Measurements from ENCODE around the gene FYN. TPM values are rescaled to one million over a fixed set of nuclear protein-coding genes. Genes with fewer than 3 reads are reported as not detected.
"Not testable (repeated sequence)": the region's sequence is repeated elsewhere in the genome, so short reads cannot be mapped to it uniquely, and the experiment has no call there.

The FYN gene
- polyA plus RNA-seq, 2 of the 4 experiments (the other 2 are of a cell fraction): 3.5 to 3.7 TPM

DNA sequence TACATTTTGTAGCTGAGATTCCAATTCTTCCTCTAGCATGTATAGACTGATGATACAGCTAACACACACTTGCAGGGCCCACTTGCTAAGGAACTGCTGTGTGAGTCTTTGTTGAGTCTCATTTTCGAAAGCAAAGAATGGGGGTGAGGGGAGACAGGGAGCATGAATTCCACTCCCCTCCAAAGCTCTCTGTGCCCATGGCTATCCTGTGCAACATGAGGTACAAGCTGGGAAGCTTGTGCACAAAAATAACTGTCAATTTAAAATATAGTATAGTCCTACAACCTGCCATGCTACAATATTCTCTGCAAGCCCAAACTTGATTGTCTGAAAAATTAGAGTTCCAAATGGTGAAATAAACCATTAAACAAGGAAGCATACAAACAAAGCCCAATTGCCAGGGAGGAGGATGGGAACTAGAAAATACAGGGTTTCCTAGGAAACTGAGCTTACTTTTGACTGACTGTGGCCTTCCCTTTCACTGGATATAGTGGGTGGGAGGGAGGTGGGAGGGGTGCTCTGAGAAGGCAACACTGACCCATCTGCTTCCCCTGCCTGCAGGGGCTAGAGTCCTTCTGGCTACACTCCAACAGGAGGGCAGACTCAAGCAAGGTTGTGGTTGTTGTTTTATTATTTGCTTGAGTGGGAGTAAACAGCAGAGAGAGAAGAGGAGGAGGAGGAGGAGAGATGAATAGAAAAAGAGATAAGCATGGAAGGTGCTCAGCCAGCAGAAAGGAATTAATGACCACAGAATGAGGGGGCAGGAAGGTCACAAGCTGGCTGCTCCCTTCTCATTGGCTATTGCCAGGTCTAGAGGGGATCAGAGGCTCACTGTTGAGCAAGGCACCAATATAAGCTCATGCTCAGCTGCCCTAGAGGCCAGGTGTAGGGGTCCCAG, 84.6 kb downstream of the FYN start (continued):
- TF ChIP-seq REST (IDR thresholded peaks at IDR 0.05): no peak
- no peak for TF ChIP-seq KDM1A (IDR thresholded peaks at IDR 0.05; ENCODE audit: low read depth)
- no peak for TF ChIP-seq RNF2 (IDR thresholded peaks at IDR 0.05; ENCODE audit: borderline replicate concordance, low read depth)
- TF ChIP-seq ZC3H11A (IDR thresholded peaks at IDR 0.05): no peak
- TF ChIP-seq ATOH8 (CRISPR knock-in tag; IDR thresholded peaks at IDR 0.05; ENCODE audit: low read depth): no peak
- no peak for TF ChIP-seq TP53 (CRISPR knock-in tag; IDR thresholded peaks at IDR 0.05)
- TF ChIP-seq HES2 (IDR thresholded peaks at IDR 0.05): no peak
- no peak for TF ChIP-seq NFE2L2 (conservative IDR thresholded peaks at IDR 0.05; ENCODE audit: low read length)
- TF ChIP-seq, protein P1, sequence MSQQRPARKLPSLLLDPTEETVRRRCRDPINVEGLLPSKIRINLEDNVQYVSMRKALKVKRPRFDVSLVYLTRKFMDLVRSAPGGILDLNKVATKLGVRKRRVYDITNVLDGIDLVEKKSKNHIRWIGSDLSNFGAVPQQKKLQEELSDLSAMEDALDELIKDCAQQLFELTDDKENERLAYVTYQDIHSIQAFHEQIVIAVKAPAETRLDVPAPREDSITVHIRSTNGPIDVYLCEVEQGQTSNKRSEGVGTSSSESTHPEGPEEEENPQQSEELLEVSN (IDR thresholded peaks at IDR 0.05; ENCODE audit: borderline replicate concordance, low read depth): no peak

DNA sequence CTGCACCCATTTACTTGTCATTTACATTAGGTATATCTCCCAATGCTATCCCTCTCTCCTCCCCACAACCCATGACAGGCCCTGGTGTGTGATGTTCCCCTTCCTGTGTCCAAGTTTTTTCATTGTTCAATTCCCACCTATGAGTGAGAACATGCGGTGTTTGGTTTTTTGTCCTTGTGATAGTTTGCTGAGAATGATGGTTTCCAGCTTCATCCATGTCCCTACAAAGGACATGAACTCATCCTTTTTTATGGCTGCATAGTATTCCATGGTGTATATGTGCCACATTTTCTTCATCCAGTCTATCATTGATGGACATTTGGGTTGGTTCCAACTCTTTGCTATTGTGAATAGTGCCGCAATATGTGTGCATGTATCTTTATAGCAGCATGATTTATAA, 87.1 kb downstream of the FYN start:
- CTCF ChIA-PET; ATAC-seq; H3K4me2 ChIP-seq; H3K4me3 ChIP-seq; POLR2A ChIA-PET; H3K4me1 ChIP-seq; DNase-seq (ENCODE audit: low read depth in 1 of 2, low spot score in 1 of 2); H3K27ac ChIP-seq; FAIRE-seq; H3K9me3 ChIP-seq: not testable (repeated sequence)
- WGBS (ENCODE audit: missing lambda C conversion rate): 82% methylated on average over 2 of the region's 2 CpGs

DNA sequence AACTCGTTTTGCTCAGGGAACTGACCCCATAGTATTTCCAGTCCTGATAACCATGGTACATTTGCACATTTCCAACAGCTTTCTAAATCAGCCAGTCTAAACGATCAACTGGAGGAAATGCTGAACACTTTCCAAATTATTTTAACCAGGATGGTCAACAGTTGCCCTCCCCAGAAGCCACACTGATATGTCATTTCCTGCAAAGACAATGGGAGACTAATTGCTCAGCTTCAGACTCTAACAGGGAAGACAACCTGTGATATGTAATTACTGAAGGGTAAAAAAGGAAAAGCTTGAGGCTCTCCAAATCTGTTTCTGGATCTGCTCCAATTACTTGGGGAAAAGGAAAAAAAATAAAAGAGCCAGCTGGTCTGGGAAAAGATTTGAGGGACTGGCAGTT, 88.8 kb downstream of the FYN start:
- ATAC-seq (no peak), DNase-seq (ENCODE audit: low read depth in 1 of 2, low spot score in 1 of 2) (no peak), FAIRE-seq (no peak)
- TF ChIP-seq FOSL2 (IDR thresholded peaks at IDR 0.05) (no peak), FOSL2 (CRISPR knock-in tag; IDR thresholded peaks at IDR 0.05) (no peak), TP53 (CRISPR knock-in tag; IDR thresholded peaks at IDR 0.05) (no peak), RFX5 (IDR thresholded peaks at IDR 0.05) (no peak), CEBPB (IDR thresholded peaks at IDR 0.05) (no peak), PHF8 (IDR thresholded peaks at IDR 0.05; ENCODE audit: borderline replicate concordance, low read depth) (no peak), FOSB (CRISPR knock-in tag; IDR thresholded peaks at IDR 0.05) (no peak), HOXB13 (CRISPR knock-in tag; IDR thresholded peaks at IDR 0.05; ENCODE audit: low read depth) (no peak), MAFK (IDR thresholded peaks at IDR 0.05; ENCODE audit: partially characterized antibody) (no peak), PBX3 (IDR thresholded peaks at IDR 0.05) (no peak), KDM5A (IDR thresholded peaks at IDR 0.05) (no peak), NPAS2 (CRISPR knock-in tag; IDR thresholded peaks at IDR 0.05; ENCODE audit: borderline replicate concordance) (no peak), KDM1A (IDR thresholded peaks at IDR 0.05; ENCODE audit: low read depth) (no peak)
- no peak overlapping the region for H3K4me2 ChIP-seq
- no peak overlapping the region for H3K27ac ChIP-seq
- ChIA-PET POLR2A (no interaction called here), CTCF (interaction anchor here (1.3 to 1.4 kb wide), 3 partner anchors 9 to 378 kb away, joined by 3 read pairs; no protein-coding TSS in a partner anchor)
- H3K9me3 ChIP-seq: no peaks in the 10 kb centered on the region
- no peaks in the 10 kb centered on the region for H3K4me1 ChIP-seq
- no peak overlapping the region for H3K4me3 ChIP-seq
- WGBS (ENCODE audit: missing lambda C conversion rate): 25% methylated on average over 2 of the region's 2 CpGs
